Activated CD8-positive, alpha-beta T cell treated with anti-CD3 and anti-CD28 coated beads for 36 hours (primary cell): ENCODE data around the gene PLCL1. TPM values are rescaled to one million over a fixed set of nuclear protein-coding genes. Genes with fewer than 3 reads are reported as not detected.
"Not testable (repeated sequence)": the region's sequence is repeated elsewhere in the genome, so short reads cannot be mapped to it uniquely, and the experiment has no call there.

Experiments
- ATAC-seq: fragments of 200-7000 bp; cut with Tn5 transposase; one replicate; pipeline ENCODE4 v1.10.0; 2021; ENCODE audit warnings: mild to moderate bottlenecking, moderate library complexity
- CTCF ChIA-PET: fragments of 350-600 bp; sonication (Branson Sonifier 250); formaldehyde crosslinking; loops from one replicate; lab custom pipeline; 2021; ENCODE audit warnings: antibody characterized with exemption; lab: Charles Lee
- POLR2A ChIA-PET: fragments of 350-600 bp; sonication (Branson Sonifier 250); formaldehyde crosslinking; loops from one replicate; lab custom pipeline; 2021; ENCODE audit warnings: antibody characterized with exemption; lab: Charles Lee
- DNase-seq: peaks from one replicate; pipeline ENCODE4 v3.0.0-alpha.2; 2020
- H3K27ac Mint-ChIP-seq: one replicate; pipeline ENCODE4 v1.8.0; 2021; ENCODE audit warnings: mild to moderate bottlenecking, mixed read lengths
- H3K27me3 Mint-ChIP-seq: one replicate; pipeline ENCODE4 v1.8.0; 2021; ENCODE audit warnings: mixed read lengths
- H3K36me3 Mint-ChIP-seq: one replicate; pipeline ENCODE4 v1.8.0; 2021; ENCODE audit warnings: low read depth, mixed read lengths
- H3K4me1 Mint-ChIP-seq: one replicate; pipeline ENCODE4 v1.8.0; 2021; ENCODE audit warnings: low read depth, mixed read lengths
- H3K4me3 Mint-ChIP-seq: one replicate; pipeline ENCODE4 v1.8.0; 2021; ENCODE audit warnings: mild to moderate bottlenecking, moderate library complexity, mixed read lengths
- H3K9me3 Mint-ChIP-seq: one replicate; pipeline ENCODE4 v1.8.0; 2021; ENCODE audit warnings: mixed read lengths
- CTCF ChIP-seq: fragments of 200-600 bp; IDR thresholded peaks from one replicate; pipeline ENCODE4 v1.8.0; 2022; ENCODE audit warnings: antibody characterized with exemption, mild to moderate bottlenecking
- intact Hi-C: fragments of 100-400 bp; cut with micrococcal nuclease; formaldehyde crosslinking; loops from one replicate; pipeline ENCODE4 v1.10.0; 2022
- total RNA-seq, 2 experiments: library from RNA; stranded (reverse); gene quantifications; one replicate each; pipeline ENCODE4 v1.2.3, GENCODE V29; 2021

Gene PLCL1
- total RNA-seq, 2 experiments from 2014 or later = 0.68 to 0.69 TPM

- peaks cover 19% of the 10 kb centered on the region for H3K4me1 Mint-ChIP-seq
- no peak for TF ChIP-seq CTCF
- no peak overlapping the region for H3K27ac Mint-ChIP-seq
- no peak overlapping the region for H3K4me3 Mint-ChIP-seq
- no peaks in the 10 kb centered on the region for H3K27me3 Mint-ChIP-seq
- peaks cover 40% of the 10 kb centered on the region for H3K9me3 Mint-ChIP-seq
- POLR2A ChIA-PET = no interaction called here
- CTCF ChIA-PET = no interaction called here
- peaks cover 20% of the 10 kb centered on the region for H3K36me3 Mint-ChIP-seq
- intact Hi-C loops = no loop called here
- DNase-seq (no peak), ATAC-seq (no peak)
Measured at GRCh38 chr2:198012025-198012424, 207.6 kb downstream of the PLCL1 start.

- no peak for TF ChIP-seq CTCF
- Mint-ChIP-seq H3K9me3 (peaks cover 17% of the 10 kb centered on the region), H3K36me3 (peaks cover 9% of the 10 kb centered on the region), H3K4me3 (no peak overlapping the region), H3K27ac (no peak overlapping the region), H3K27me3 (no peaks in the 10 kb centered on the region), H3K4me1 (peaks cover 12% of the 10 kb centered on the region)
- DNase-seq (no peak), ATAC-seq (no peak)
- ChIA-PET CTCF (no interaction called here), POLR2A (no interaction called here)
- intact Hi-C loops = no loop called here
Measured at GRCh38 chr2:198016243-198016642, 211.8 kb downstream of the PLCL1 start.

- ChIA-PET CTCF (no interaction called here), POLR2A (no interaction called here)
- peaks cover 3% of the 10 kb centered on the region for H3K36me3 Mint-ChIP-seq
- H3K27me3 Mint-ChIP-seq = no peaks in the 10 kb centered on the region
- no peak for DNase-seq
- H3K27ac Mint-ChIP-seq = no peak overlapping the region
- H3K9me3 Mint-ChIP-seq = peaks cover 10% of the 10 kb centered on the region
- no peak for TF ChIP-seq CTCF
- ATAC-seq = no peak
- H3K4me1 Mint-ChIP-seq = peaks cover 12% of the 10 kb centered on the region
- intact Hi-C loops = no loop called here
- H3K4me3 Mint-ChIP-seq = no peak overlapping the region
Measured at GRCh38 chr2:198017068-198017467, 212.7 kb downstream of the PLCL1 start.

GRCh38 chr2:198028955-198029354 lies 224.6 kb downstream of the PLCL1 start:
- Mint-ChIP-seq H3K36me3 (no peaks in the 10 kb centered on the region), H3K4me1 (peaks cover 1% of the 10 kb centered on the region), H3K4me3 (no peak overlapping the region), H3K9me3 (no peaks in the 10 kb centered on the region), H3K27me3 (no peaks in the 10 kb centered on the region), H3K27ac (no peak overlapping the region)
- TF ChIP-seq CTCF = no peak
- no peak for ATAC-seq
- DNase-seq = no peak
- intact Hi-C loops = no loop called here
- ChIA-PET CTCF (interaction anchor here (0.6 to 1.3 kb wide), 4 partner anchors 24 to 242 kb away, joined by 3 read pairs; no protein-coding TSS in a partner anchor), POLR2A (interaction anchor here (1.5 kb wide), 1 partner anchor 31 kb away, joined by 3 read pairs; no protein-coding TSS in a partner anchor)

GRCh38 chr2:198029576-198029975 lies 225.2 kb downstream of the PLCL1 start:
- H3K27me3 Mint-ChIP-seq, H3K36me3 Mint-ChIP-seq, H3K4me3 Mint-ChIP-seq, POLR2A ChIA-PET, H3K9me3 Mint-ChIP-seq, H3K4me1 Mint-ChIP-seq, intact Hi-C loops, CTCF ChIA-PET, H3K27ac Mint-ChIP-seq, DNase-seq, ATAC-seq: not testable (repeated sequence)

GRCh38 chr2:198033626-198034025 lies 229.2 kb downstream of the PLCL1 start:
- TF ChIP-seq CTCF = no peak
- H3K36me3 Mint-ChIP-seq = no peaks in the 10 kb centered on the region
- no peaks in the 10 kb centered on the region for H3K27me3 Mint-ChIP-seq
- ChIA-PET POLR2A (no interaction called here), CTCF (no interaction called here)
- intact Hi-C loops = no loop called here
- no peak overlapping the region for H3K4me3 Mint-ChIP-seq
- H3K27ac Mint-ChIP-seq = no peak overlapping the region
- no peaks in the 10 kb centered on the region for H3K9me3 Mint-ChIP-seq
- no peak for DNase-seq
- H3K4me1 Mint-ChIP-seq = peaks cover 8% of the 10 kb centered on the region
- ATAC-seq = no peak
